CD14-positive monocyte (primary cell): ENCODE measurements around the gene NRN1L. TPM values are rescaled to one million over a fixed set of nuclear protein-coding genes. Genes with fewer than 3 reads are reported as not detected.

ENCODE experiments used
- DNase-seq, 3 donors: peaks; one replicate each; pipeline ENCODE4 v3.0.0-alpha.2; 2011 to 2022
- H2AFZ ChIP-seq: 2 replicates; pipeline ENCODE4 v1.6.0; 2012; ENCODE audit warnings: mild to moderate bottlenecking, low read depth, low read length, inconsistent platforms; ENCODE audit not compliant: insufficient read depth, poor library complexity, severe bottlenecking
- H3K27ac ChIP-seq, 2 donors: 1 replicate in 1 of 2; 2 replicates in 1 of 2; pipeline ENCODE4 v1.5.1; 2012 to 2013; ENCODE audit warnings: low read length in 2 of 2, control low read depth in 1 of 2, inconsistent platforms in 1 of 2, low read depth in 1 of 2, mild to moderate bottlenecking in 1 of 2
- H3K27me3 ChIP-seq, 2 donors: one replicate each; pipeline versions ENCODE4 v1.6.0 to v1.6.1; 2011 to 2013; ENCODE audit warnings: low read length in 2 of 2; ENCODE audit not compliant: control insufficient read depth in 2 of 2, insufficient read depth in 2 of 2
- H3K36me3 ChIP-seq, 2 donors: replicated peaks in 1 of 2; 1 replicate in 1 of 2; 2 replicates in 1 of 2; pipeline versions ENCODE4 v1.5.1 to v1.6.1; 2012 to 2013; ENCODE audit warnings: low read length in 2 of 2, control low read depth in 1 of 2, inconsistent platforms in 1 of 2, mild to moderate bottlenecking in 1 of 2; ENCODE audit not compliant: insufficient read depth in 2 of 2, control insufficient read depth in 1 of 2
- H3K4me1 ChIP-seq, 2 donors: 1 replicate in 1 of 2; 2 replicates in 1 of 2; pipeline versions ENCODE4 v1.5.1 to v1.6.1; 2012 to 2013; ENCODE audit warnings: low read length in 2 of 2, control low read depth in 1 of 2, inconsistent platforms in 1 of 2, mild to moderate bottlenecking in 1 of 2, moderate library complexity in 1 of 2; ENCODE audit not compliant: insufficient read depth in 2 of 2, control insufficient read depth in 1 of 2
- H3K4me2 ChIP-seq: replicated peaks from 2 replicates; pipeline ENCODE3; 2012; ENCODE audit warnings: low read length, moderate library complexity, mild to moderate bottlenecking; ENCODE audit not compliant: poor library complexity, severe bottlenecking; ENCODE audit errors: extremely low read depth
- H3K4me3 ChIP-seq, 3 experiments: fragments of 200-600 bp in 1 of 3; sonication (generic) in 1 of 3; replicated peaks in 1 of 3; 1 replicate in 2 of 3; 2 replicates in 1 of 3; pipeline ENCODE4 v1.5.1; 2011 to 2013; ENCODE audit warnings: low read length in 3 of 3, mild to moderate bottlenecking in 3 of 3, control low read depth in 2 of 3, low read depth in 2 of 3, inconsistent platforms in 1 of 3, moderate library complexity in 1 of 3
- H3K79me2 ChIP-seq: 2 replicates; pipeline ENCODE4 v1.6.0; 2012; ENCODE audit warnings: mild to moderate bottlenecking, control low read depth, inconsistent platforms, low read length, moderate library complexity; ENCODE audit not compliant: insufficient read depth
- H3K9ac ChIP-seq: 2 replicates; pipeline ENCODE4 v1.6.0; 2017; ENCODE audit warnings: low read length, mild to moderate bottlenecking; ENCODE audit not compliant: insufficient read depth, poor library complexity, severe bottlenecking
- H3K9me3 ChIP-seq, 2 donors: replicated peaks in 1 of 2; 1 replicate in 1 of 2; 2 replicates in 1 of 2; pipeline versions ENCODE4 v1.5.1 to v1.6.1; 2012 to 2013; ENCODE audit warnings: low read length in 2 of 2, control low read depth in 1 of 2; ENCODE audit not compliant: control insufficient read depth in 1 of 2, insufficient read depth in 1 of 2
- H4K20me1 ChIP-seq: 2 replicates; pipeline ENCODE4 v1.6.0; 2012; ENCODE audit warnings: mild to moderate bottlenecking, low read length, control low read depth, moderate library complexity; ENCODE audit not compliant: insufficient read depth
- H3K27ac Mint-ChIP-seq, 7 donors: one replicate each; pipeline ENCODE4 v1.8.0; 2020; ENCODE audit warnings: mild to moderate bottlenecking in 7 of 7, mixed read lengths in 7 of 7, moderate library complexity in 6 of 7, inconsistent platforms in 2 of 7
- H3K27me3 Mint-ChIP-seq, 3 donors: one replicate each; pipeline ENCODE4 v1.8.0; 2021 to 2022; ENCODE audit warnings: low read depth in 3 of 3, mild to moderate bottlenecking in 3 of 3, mixed read lengths in 3 of 3, moderate library complexity in 3 of 3, inconsistent platforms in 1 of 3
- H3K36me3 Mint-ChIP-seq, 2 donors: one replicate each; pipeline ENCODE4 v1.8.0; 2020; ENCODE audit warnings: mixed read lengths in 2 of 2, inconsistent platforms in 1 of 2, mild to moderate bottlenecking in 1 of 2
- H3K4me1 Mint-ChIP-seq: one replicate; pipeline ENCODE4 v1.8.0; 2020; ENCODE audit warnings: mild to moderate bottlenecking, mixed read lengths
- H3K4me3 Mint-ChIP-seq, 2 donors: one replicate each; pipeline ENCODE4 v1.8.0; 2020; ENCODE audit warnings: mild to moderate bottlenecking in 2 of 2, mixed read lengths in 2 of 2, moderate library complexity in 1 of 2
- H3K9me3 Mint-ChIP-seq, 7 donors: one replicate each; pipeline ENCODE4 v1.8.0; 2020 to 2022; ENCODE audit warnings: mixed read lengths in 7 of 7, mild to moderate bottlenecking in 6 of 7, moderate library complexity in 6 of 7, inconsistent platforms in 2 of 7
- WGBS: methylation state at CpG from one replicate; pipeline ENCODE4 v1.1.5; 2013; ENCODE audit warnings: missing lambda C conversion rate; ENCODE audit not compliant: insufficient coverage; 5-methylcytosine and 5-hydroxymethylcytosine counted together
- intact Hi-C, 2 donors: fragments of 100-400 bp; cut with micrococcal nuclease; formaldehyde crosslinking; loops; one replicate each; pipeline versions ENCODE4 v1.15.0 to v1.15.1; 2023
- polyA plus RNA-seq, 3 donors: library from polyadenylated mRNA; depleted of rRNA in 1 of 3; unstranded in 2 of 3; stranded (reverse) in 1 of 3; fragments of 300-500 nt in 2 of 3; fragments of >200 nt in 1 of 3; fragmentation: Illumina TruSeq in 2 of 3; gene quantifications; 1 replicate in 2 of 3; 2 replicates in 1 of 3; pipeline ENCODE4 v1.2.3, GENCODE V29; 2012 to 2021
- TF ChIP-seq, protein P1 (sequence below): fragments of 200-600 bp; IDR thresholded peaks from one replicate; pipeline ENCODE4 v1.8.0; 2022; ENCODE audit warnings: antibody characterized with exemption, mild to moderate bottlenecking

The NRN1L gene
- polyA plus RNA-seq, 3 donors: 0.50 to 3.6 TPM; not detected in 1

DNA sequence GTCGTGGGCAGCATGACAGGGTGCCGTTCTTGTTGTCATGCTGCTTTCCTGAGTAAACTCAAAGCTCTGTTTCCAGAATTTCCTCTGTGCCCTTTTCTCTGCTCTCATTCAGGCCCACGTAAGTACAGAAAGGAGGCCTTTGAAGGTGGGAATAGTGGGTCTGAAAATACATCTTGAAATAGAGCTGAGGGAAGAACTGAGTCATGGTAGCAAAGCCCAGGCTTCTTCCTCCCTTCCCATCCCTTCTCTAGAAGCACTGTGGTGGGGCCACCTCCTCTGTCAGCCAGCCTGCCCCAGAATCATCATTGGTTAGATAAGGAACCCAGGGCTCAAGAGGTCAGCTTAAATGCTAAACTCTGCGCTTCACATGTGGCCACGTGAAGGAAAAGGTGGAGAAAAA, 37.5 kb downstream of the NRN1L start:
- Histone ChIP-seq H3K36me3 (peaks cover 46 to 81% of the 10 kb centered on the region in 2 donors), H3K4me2 (no peak overlapping the region), H3K4me1 (no peaks in the 10 kb centered on the region), H3K27me3 (no peaks in the 10 kb centered on the region), H3K9ac (no peak overlapping the region), H3K79me2 (peaks cover 36% of the 10 kb centered on the region), H3K4me3 (no peak overlapping the region), H2AFZ (no peak overlapping the region), H4K20me1 (peaks cover 91% of the 10 kb centered on the region), H3K27ac (no peak overlapping the region), H3K9me3 (no peaks in the 10 kb centered on the region)
- intact Hi-C loops: no loop called here
- TF ChIP-seq, protein P1, sequence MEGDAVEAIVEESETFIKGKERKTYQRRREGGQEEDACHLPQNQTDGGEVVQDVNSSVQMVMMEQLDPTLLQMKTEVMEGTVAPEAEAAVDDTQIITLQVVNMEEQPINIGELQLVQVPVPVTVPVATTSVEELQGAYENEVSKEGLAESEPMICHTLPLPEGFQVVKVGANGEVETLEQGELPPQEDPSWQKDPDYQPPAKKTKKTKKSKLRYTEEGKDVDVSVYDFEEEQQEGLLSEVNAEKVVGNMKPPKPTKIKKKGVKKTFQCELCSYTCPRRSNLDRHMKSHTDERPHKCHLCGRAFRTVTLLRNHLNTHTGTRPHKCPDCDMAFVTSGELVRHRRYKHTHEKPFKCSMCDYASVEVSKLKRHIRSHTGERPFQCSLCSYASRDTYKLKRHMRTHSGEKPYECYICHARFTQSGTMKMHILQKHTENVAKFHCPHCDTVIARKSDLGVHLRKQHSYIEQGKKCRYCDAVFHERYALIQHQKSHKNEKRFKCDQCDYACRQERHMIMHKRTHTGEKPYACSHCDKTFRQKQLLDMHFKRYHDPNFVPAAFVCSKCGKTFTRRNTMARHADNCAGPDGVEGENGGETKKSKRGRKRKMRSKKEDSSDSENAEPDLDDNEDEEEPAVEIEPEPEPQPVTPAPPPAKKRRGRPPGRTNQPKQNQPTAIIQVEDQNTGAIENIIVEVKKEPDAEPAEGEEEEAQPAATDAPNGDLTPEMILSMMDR: no peak
- Mint-ChIP-seq H3K4me3 (no peak overlapping the region), H3K27ac (peak overlapping the region in 1 of 7 donors; percentile 65), H3K36me3 (peaks cover 45 to 69% of the 10 kb centered on the region in 2 donors), H3K4me1 (peaks cover 5% of the 10 kb centered on the region), H3K9me3 (no peaks in the 10 kb centered on the region), H3K27me3 (peaks cover 0 to 2% (median 0%) of the 10 kb centered on the region in 3 donors)
- no peak for DNase-seq
- 75% methylated on average over 4 of the region's 5 CpGs for WGBS

DNA sequence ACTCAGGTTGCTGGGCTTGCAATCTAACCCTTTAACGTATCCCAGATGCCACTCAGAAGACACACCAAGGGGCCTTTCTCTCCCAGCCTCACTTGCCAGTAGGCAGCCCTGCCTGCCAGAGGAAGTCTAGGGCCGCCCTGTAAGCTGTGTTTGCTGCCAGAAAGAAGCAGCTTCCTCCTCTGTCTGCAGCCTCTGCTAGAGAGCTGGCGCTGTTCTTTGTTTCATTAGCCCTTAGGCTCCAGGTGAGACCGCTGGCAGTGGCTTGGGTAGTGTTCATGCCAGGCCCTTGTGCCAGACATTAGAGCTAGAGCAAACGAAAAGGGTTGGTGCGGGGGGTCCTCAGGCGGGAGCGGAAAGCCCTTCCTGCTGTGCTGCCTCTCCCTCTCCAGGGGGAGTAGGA, 38.1 kb downstream of the NRN1L start:
- peaks cover 31% of the 10 kb centered on the region for H3K79me2 ChIP-seq
- H3K36me3 ChIP-seq: peaks cover 46 to 81% of the 10 kb centered on the region in 2 donors
- H3K27me3 Mint-ChIP-seq: peaks cover 0 to 2% (median 0%) of the 10 kb centered on the region in 3 donors
- H3K27me3 ChIP-seq: no peaks in the 10 kb centered on the region
- no peak overlapping the region for H2AFZ ChIP-seq
- no peak overlapping the region for H3K4me3 ChIP-seq
- no peaks in the 10 kb centered on the region for H3K9me3 Mint-ChIP-seq
- peaks cover 44 to 69% of the 10 kb centered on the region in 2 donors for H3K36me3 Mint-ChIP-seq
- H3K4me3 Mint-ChIP-seq: no peak overlapping the region
- DNase-seq: no peak
- peaks cover under 1% of the 10 kb centered on the region for H3K4me1 Mint-ChIP-seq
- 78% methylated on average over 4 of the region's 8 CpGs for WGBS
- peak overlapping the region in 1 of 7 donors; percentile 54 for H3K27ac Mint-ChIP-seq
- no peak overlapping the region for H3K9ac ChIP-seq
- H4K20me1 ChIP-seq: peaks cover 91% of the 10 kb centered on the region
- TF ChIP-seq, protein P1: no peak
- no peak overlapping the region for H3K27ac ChIP-seq
- no peaks in the 10 kb centered on the region for H3K9me3 ChIP-seq
- no peaks in the 10 kb centered on the region for H3K4me1 ChIP-seq
- intact Hi-C loops: no loop called here
- no peak overlapping the region for H3K4me2 ChIP-seq
